ENCODE results near the gene COBL.

COBL gene

DNA sequence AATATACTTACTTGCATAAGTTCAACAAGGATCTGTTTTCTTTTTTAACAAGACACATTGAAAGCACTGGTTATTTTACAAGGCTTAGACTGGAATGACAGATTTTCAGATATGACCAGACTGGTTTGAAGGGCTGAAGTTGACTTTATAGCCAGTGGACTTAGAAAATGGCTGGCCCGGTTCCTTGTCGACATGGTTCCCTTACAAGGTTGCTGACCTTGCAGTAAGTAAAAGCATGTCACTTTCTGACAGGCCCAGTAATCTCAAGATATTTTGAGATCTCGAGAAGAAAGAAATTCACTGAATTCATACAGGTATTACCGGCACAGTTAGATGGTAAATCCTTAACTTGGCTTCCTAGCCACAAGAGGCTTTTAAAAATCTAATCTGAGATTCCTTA is 136.5 kb downstream of the COBL start:
- no peak for DNase-seq

DNA sequence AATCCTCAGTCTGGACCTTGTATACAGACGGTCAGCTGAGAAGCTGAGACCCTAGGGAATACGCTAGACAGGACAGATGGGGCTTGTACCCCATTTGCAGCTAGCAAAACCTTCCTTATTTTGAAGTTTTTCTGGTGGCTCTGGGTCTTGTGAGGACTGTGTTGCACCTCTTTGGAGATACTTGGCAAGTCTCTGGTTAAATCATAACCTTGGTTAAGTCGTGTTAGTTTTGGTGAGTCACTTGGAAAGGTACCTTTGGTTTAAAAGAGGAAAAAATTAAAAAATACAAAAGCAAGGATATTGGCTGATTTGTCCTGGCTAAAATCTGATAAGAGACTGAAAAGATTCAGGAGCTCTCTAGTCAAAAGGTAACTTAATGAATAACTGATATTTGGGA is 140.6 kb downstream of the COBL start:
- no peak for DNase-seq

- DNase-seq, result no peak
Observed at GRCh38 chr7:51175316-51175991, 141.2 kb downstream of the COBL start.

- DNase-seq, result no peak
Observed at GRCh38 chr7:51165337-51165736, 151.3 kb downstream of the COBL start.

GRCh38 chr7:51162724-51163329 is 153.8 kb downstream of the COBL start:
- peak; percentile 83 for DNase-seq

DNA sequence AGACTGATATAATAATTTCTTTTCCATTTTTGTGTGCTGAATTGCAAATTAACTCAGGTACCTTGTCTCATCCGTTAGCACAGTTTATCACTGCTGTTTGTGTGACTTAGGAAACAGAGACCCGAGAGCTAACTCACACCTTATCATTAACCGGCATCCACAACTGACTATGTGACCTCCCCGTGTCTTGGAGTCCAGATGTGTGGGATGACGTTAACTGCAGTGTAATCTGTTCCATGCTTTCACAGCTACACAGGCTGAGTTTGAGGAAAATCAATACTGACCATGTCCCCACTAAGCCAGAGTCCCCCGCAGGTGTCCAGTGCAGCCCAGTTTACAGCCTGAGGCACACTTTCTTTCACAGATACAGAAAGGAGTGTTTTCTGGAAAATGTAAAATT is 154.7 kb downstream of the COBL start:
- no peak for DNase-seq

GRCh38 chr7:51160990-51161615 is 155.5 kb downstream of the COBL start:
- peak; percentile 78 for DNase-seq

GRCh38 chr7:51160411-51160810 is 156.2 kb downstream of the COBL start:
- DNase-seq, result no peak

DNA sequence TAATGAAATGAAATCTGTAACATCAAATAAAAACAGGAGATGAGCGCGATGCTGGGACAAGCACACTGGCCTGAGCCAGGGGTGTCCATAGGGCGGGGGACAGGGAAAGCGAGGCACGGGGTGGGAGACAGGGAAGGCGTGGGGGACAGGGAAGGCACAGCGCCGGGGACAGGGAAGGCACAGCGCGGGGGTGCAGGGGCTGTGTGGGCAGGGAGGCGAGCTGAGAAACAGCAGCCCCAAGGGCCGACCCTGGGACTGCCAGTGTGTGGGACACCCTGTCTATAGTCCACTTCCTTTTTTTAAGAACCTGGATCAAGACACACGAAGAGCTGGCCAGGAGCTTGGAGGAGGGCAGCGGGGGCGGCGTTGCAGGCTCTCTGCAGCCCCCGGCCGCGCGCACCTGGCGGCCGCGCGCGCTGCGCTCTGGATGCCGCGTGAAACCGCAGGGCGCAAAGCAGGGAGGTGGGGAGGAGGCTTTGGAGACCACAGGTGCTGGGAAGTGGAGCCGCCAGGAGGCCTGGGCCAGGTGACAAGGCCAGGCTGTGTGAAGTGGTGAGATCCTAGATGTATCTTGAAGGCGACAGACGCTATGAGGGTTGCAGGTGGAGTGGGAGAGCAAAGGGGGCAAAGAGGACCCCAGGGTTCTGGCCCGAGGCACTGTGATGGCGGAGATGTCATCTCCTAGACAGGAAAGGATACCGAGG is 157.7 kb downstream of the COBL start:
- DNase-seq, result no peak

- no peak for DNase-seq
Observed at GRCh38 chr7:51158211-51158610, 158.4 kb downstream of the COBL start.

DNA sequence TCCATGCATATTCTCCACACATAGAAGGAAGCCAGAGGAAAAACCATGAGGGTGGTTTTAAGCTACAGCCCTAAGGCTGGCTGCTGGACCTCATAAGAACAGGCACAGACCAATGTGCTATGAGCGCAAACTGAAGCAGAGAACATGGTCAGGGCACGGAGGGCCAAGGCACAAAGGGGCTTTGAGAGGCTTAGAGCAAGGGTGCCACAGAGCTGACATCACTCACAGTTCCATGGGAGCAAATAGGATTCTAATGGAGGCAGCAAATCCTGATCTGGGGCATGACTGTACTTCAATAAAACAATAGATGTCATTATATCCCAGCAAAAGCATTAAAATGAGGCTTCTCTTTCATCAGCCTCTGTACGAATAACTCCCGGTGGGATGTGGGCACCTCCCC is 162.4 kb downstream of the COBL start:
- no peak for DNase-seq

DNA sequence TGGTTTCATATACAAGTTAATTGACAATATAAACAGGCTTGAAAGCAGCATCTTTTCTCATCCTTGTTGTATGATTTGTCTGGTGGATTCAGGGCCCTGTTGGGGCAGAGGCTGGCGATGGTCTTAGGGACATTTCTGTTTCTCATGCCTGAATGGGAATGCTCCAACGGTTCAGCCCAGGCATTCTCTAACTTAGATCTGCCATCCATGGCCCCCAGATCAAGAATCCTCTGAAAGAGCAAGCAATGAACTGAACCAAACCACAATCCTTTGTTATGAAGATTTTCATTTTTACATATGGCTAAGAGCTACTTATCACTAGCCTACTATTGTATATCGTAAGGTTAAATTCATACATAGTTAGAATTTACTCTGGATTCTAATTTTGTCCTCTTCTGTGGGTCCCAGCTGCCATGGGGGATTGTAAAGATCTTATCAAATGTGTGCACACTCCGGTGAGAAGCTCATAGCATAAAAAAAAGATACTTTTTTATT is 163.9 kb downstream of the COBL start:
- DNase-seq, result no peak

DNA sequence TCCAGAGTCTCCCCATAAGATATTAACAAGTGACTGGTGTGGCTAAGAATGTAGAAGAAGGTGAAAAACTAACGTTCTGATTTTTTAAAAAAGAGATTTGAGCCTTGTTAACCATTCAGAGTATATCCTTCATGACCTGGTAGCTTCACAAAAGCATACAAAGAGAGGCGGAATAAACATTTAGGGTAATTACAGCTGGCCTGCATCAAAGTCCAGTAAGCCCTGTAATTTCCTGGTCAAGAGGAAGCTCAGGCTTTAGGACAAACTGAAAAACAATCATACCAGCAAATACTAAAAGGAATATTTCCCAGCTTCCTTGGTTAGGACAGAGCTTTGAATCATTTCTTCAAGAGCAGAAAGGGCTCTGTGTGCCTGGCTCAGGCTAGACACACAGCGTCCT is 165.2 kb downstream of the COBL start:
- no peak for DNase-seq

- DNase-seq, result no peak
Observed at GRCh38 chr7:51150193-51150592, 166.4 kb downstream of the COBL start.

DNA sequence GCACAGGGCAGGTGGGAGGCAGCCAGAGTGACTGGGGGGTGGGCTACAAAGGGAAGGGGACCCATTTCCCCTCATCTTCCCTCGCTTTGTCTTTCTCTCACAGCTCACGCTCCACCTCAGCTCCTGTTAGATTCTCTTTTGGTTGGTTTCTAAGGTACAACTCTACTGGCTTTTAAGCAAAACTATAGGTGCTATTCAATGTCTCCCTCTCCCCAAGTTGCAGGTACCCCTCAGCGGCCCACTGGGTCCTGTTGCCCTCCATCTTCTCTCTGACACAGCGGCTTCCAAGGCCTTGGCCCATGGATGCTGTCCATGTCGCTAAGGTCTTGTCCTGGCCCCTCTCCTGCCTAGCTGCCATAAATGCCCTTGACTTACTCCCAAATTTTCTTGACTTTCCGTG is 168.4 kb downstream of the COBL start:
- peak; percentile 19 for DNase-seq

- DNase-seq, result peak; percentile 13
Observed at GRCh38 chr7:51146816-51147586, 169.6 kb downstream of the COBL start.

DNA sequence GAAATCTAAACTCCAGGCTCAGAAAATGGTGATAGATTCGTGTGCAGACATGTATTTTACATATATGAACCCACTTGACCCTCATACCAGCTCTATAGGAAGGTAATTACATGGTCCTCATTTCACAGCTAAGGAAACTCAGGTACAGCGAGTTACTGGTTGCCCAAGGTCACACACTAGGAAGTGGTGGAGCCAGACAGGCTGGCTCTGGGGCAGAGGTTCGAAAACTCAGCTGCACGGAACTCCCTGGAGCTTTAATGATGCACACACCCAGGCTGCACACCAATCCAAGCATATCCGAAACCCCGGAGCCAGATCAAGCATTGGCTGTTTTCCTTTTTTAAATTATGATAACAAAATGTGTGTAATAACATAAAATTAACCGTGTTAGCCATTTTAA is 172.4 kb downstream of the COBL start:
- no peak for DNase-seq

GRCh38 chr7:51142741-51143385 is 173.7 kb downstream of the COBL start:
- DNase-seq, result peak; percentile 21

DNA sequence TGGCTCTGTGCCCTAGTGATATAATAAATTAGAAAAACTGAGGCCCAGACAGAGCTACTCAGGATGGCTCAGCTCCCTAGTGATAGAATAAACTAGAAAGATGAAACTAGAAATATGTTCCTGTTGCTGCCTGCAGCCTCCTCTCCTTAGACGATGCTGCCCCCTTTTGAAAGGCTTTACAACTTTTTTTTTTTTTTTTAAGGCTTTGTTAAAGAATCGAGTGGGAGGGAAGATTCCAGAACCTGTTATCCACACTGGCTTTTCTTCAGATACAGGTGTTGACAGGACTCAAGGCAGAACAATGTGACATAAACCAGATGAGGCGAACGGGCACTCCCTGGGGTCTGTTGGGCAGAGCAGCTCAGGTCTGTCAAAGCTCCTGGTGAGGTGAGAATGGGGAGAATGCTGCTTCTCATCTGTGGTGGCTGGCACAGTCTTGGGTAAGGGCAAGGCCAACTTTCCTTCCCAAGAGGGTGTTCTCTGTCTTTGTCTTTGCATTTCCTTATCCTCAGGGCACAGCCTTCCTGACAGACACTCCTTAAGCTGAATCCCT is 175.1 kb downstream of the COBL start:
- DNase-seq, result peak; percentile 58

GRCh38 chr7:51140199-51141164 is 176.1 kb downstream of the COBL start:
- DNase-seq, result no peak

GRCh38 chr7:51139796-51140195 is 176.8 kb downstream of the COBL start:
- DNase-seq, result no peak

Data from activated CD8-positive, alpha-beta memory T cell treated with anti-CD3 and anti-CD28 coated beads for 24 hours (primary cell).